Esophagus muscularis mucosa (tissue), 4 donors: ENCODE results near the gene MPIG6B. TPM values are rescaled to one million over a fixed set of nuclear protein-coding genes. Genes with fewer than 3 reads are reported as not detected.

Experiments
- DNase-seq: peaks from one replicate; pipeline ENCODE4 v3.0.0-alpha.2; 2017; ENCODE audit errors: extremely low spot score
- H3K27ac ChIP-seq, 4 donors: fragments of 200-600 bp; sonication (generic); replicated peaks in 1 of 4; 1 replicate in 3 of 4; 2 replicates in 1 of 4; pipeline ENCODE4 v1.5.1; 2016 to 2019; ENCODE audit warnings: mild to moderate bottlenecking in 1 of 4
- H3K27me3 ChIP-seq, 4 donors: fragments of 200-600 bp; sonication (generic); one replicate each; pipeline versions ENCODE4 v1.5.1 to v1.6.0; 2016 to 2019
- H3K36me3 ChIP-seq, 4 donors: fragments of 200-600 bp; sonication (generic); one replicate each; pipeline ENCODE4 v1.5.1; 2016 to 2019
- H3K4me1 ChIP-seq, 4 donors: fragments of 200-600 bp; sonication (generic); one replicate each; pipeline ENCODE4 v1.5.1; 2016 to 2019
- H3K4me3 ChIP-seq, 4 donors: fragments of 200-600 bp; sonication (generic); 1 replicate in 2 of 4; 2 replicates in 2 of 4; pipeline ENCODE4 v1.5.1; 2016 to 2019; ENCODE audit warnings: mild to moderate bottlenecking in 4 of 4, moderate library complexity in 1 of 4
- H3K9me3 ChIP-seq, 4 donors: fragments of 200-600 bp; sonication (generic); 1 replicate in 3 of 4; 2 replicates in 1 of 4; pipeline ENCODE4 v1.5.1; 2016 to 2019
- EP300 ChIP-seq: sonication (generic); formaldehyde crosslinking; IDR thresholded peaks from one replicate; pipeline ENCODE4 v1.6.1; 2017; ENCODE audit warnings: antibody characterized with exemption
- POLR2A ChIP-seq: fragments of 450-650 bp; IDR thresholded peaks from one replicate; pipeline ENCODE4 v1.6.1; 2017; ENCODE audit warnings: antibody characterized with exemption, moderate library complexity, mild to moderate bottlenecking, low read depth
- POLR2AphosphoS5 ChIP-seq, 2 donors: sonication (generic); formaldehyde crosslinking; IDR thresholded peaks; one replicate each; pipeline ENCODE4 v1.6.1; 2017; ENCODE audit warnings: antibody characterized with exemption in 2 of 2
- WGBS: methylation state at CpG from one replicate; pipeline ENCODE4 v1.1.5; 2018; 5-methylcytosine and 5-hydroxymethylcytosine counted together
- intact Hi-C: fragments of 100-400 bp; cut with DNase I; formaldehyde crosslinking; loops from one replicate; pipeline ENCODE4 v1.15.1; 2023
- total RNA-seq, 4 donors: library from RNA; depleted of rRNA; stranded (reverse); fragments of >200 nt; gene quantifications; one replicate each; pipeline versions ENCODE4 v1.1.0 to v1.2.1, GENCODE V29; 2016
- TF ChIP-seq, protein P1 (sequence below), 3 experiments: fragments of 200-600 bp in 2 of 3; fragments of 450-650 bp in 1 of 3; sonication (generic) in 2 of 3; IDR thresholded peaks; one replicate each; pipeline ENCODE4 v1.5.1; 2017 to 2019; ENCODE audit warnings: antibody characterized with exemption in 3 of 3, mild to moderate bottlenecking in 2 of 3, moderate library complexity in 1 of 3

MPIG6B gene
- total RNA-seq, 4 donors from 2014 or later, result not detected

DNA sequence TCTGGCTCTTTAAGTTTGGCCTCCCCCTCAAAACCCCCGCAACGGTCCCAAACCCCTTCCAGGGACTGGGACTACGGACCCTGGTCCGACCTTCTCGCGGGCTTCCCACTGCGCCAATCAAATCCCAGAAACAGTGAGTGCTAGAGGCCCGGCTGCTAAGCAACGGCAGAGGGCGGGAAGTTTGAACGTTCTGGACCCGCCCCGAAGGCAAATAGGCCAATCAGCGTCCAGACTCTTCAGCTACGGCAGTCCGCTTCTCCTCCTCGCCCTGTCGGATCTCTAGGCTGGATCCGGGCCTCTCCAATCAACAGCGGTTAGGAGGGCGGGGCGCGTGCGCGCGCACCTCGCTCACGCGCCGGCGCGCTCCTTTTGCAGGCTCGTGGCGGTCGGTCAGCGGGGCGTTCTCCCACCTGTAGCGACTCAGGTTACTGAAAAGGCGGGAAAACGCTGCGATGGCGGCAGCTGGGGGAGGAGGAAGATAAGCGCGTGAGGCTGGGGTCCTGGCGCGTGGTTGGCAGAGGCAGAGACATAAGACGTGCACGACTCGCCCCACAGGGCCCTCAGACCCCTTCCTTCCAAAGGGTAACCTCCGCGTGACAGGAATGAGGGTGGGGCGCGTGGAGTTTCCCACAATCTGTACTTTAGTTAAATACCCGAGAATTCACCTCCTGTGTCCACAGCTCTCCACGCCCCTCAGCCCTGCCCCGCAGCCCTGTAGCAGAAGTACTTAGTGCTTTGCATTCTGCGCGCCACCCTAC lies 16.6 kb downstream of the MPIG6B start, which contains the start of gene MSH5:
Gene MSH5, plus strand, starts transcription at position 367 of the 758 bp plus-strand sequence. CDS start 462 bp downstream, outside the sequence.
- DNase-seq, result peak; percentile 100
- Histone ChIP-seq H3K4me1 (peaks cover 29 to 47% (median 43%) of the 10 kb centered on the region in 4 donors), H3K36me3 (peaks cover 0 to 8% (median 0%) of the 10 kb centered on the region in 4 donors), H3K27me3 (no peaks in the 10 kb centered on the region), H3K4me3 (peak within 1 kb of the TSS; percentile 69 to 78 (median 73)), H3K27ac (peak within 1 kb of the TSS; percentile 48 to 90 (median 78)), H3K9me3 (no peaks in the 10 kb centered on the region)
- 2% methylated on average over 13 of the region's 58 CpGs for WGBS
- intact Hi-C loops, result loop anchor here (5.0 kb wide), 1 partner anchor 57 kb away; the partner anchor contains the start of gene VARS1
- no peak for TF ChIP-seq POLR2A
- TF ChIP-seq, protein P1, sequence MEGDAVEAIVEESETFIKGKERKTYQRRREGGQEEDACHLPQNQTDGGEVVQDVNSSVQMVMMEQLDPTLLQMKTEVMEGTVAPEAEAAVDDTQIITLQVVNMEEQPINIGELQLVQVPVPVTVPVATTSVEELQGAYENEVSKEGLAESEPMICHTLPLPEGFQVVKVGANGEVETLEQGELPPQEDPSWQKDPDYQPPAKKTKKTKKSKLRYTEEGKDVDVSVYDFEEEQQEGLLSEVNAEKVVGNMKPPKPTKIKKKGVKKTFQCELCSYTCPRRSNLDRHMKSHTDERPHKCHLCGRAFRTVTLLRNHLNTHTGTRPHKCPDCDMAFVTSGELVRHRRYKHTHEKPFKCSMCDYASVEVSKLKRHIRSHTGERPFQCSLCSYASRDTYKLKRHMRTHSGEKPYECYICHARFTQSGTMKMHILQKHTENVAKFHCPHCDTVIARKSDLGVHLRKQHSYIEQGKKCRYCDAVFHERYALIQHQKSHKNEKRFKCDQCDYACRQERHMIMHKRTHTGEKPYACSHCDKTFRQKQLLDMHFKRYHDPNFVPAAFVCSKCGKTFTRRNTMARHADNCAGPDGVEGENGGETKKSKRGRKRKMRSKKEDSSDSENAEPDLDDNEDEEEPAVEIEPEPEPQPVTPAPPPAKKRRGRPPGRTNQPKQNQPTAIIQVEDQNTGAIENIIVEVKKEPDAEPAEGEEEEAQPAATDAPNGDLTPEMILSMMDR (IDR thresholded peaks at IDR 0.05), result peak in 1 of 3 experiments; percentile 12
- peak; percentile 84 to 88 for TF ChIP-seq POLR2AphosphoS5 (IDR thresholded peaks at IDR 0.05)

DNA sequence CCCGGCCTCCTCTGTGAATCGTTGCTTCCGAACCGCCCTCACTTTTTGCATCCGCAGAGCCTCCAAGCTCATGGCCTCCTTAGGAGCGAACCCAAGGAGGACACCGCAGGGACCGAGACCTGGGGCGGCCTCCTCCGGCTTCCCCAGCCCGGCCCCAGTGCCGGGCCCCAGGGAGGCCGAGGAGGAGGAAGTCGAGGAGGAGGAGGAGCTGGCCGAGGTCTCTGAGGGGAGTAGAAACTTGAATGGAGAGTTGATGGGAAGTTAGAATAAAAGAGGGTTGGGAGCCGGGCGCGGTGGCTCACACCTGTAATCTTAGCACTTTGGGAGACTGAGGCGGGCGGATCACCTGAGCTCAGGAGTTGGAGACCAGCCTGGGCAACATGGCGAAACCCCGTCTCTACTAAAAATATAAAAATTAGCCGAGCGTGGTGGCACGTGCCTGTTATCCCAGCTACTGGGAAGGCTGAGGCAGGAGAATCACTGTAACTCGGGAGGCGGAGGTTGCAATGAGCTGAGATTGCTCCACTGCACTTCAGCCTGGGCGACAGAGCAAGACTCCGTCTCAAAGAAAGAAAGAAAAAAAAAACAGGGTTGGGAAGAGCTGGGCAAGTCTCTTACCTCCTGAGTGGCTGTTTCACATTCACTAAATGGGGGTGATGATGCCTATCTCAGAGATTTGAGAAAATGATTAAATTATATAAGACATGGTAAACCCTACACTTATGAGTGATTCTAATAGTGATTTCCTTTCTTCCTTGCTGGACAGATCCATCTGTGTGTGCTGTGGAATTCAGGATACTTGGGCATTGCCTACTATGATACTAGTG lies 17.4 kb downstream of the MPIG6B start:
- peak overlapping the region; percentile 48 to 73 (median 68) for H3K27ac ChIP-seq
- H3K4me1 ChIP-seq, result peaks cover 29 to 41% (median 38%) of the 10 kb centered on the region in 4 donors
- H3K27me3 ChIP-seq, result no peaks in the 10 kb centered on the region
- peaks cover 0 to 8% (median 0%) of the 10 kb centered on the region in 4 donors for H3K36me3 ChIP-seq
- no peak for TF ChIP-seq POLR2A
- no peak for TF ChIP-seq EP300
- intact Hi-C loops, result no loop called here
- peak overlapping the region; percentile 69 to 78 (median 73) for H3K4me3 ChIP-seq
- no peaks in the 10 kb centered on the region for H3K9me3 ChIP-seq
- WGBS, result 22% methylated on average over 29 of the region's 29 CpGs
- DNase-seq, result no peak

DNA sequence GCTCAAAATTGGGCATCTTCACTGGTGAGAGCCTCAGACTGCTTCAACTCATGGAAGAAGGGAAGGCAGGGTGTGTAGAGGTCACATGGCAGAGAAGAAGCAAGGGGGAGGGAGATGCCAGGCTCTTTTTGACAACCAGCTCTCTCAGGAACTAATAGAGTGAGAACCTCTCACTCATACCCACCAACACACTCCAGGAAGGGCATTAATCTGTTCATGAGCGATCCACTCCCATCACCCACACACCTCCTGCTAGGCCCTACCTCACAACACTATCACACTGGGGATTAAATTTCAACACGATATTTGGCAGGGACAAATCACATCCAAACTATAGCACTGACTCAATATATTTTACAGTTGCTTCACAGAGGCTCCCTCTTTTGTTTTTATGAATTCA lies 18.6 kb downstream of the MPIG6B start:
- Histone ChIP-seq H3K27ac (no peak overlapping the region), H3K9me3 (no peaks in the 10 kb centered on the region), H3K27me3 (no peaks in the 10 kb centered on the region), H3K4me3 (no peak overlapping the region), H3K36me3 (peaks cover 0 to 8% (median 0%) of the 10 kb centered on the region in 4 donors), H3K4me1 (peaks cover 25 to 41% (median 37%) of the 10 kb centered on the region in 4 donors)
- DNase-seq, result no peak
- TF ChIP-seq EP300 (no peak), POLR2AphosphoS5 (IDR thresholded peaks at IDR 0.05) (no peak), POLR2A (no peak)
- TF ChIP-seq, protein P1 (IDR thresholded peaks at IDR 0.05), result no peak
- WGBS, result 90% methylated on average over 2 of the region's 2 CpGs
- intact Hi-C loops, result no loop called here

DNA sequence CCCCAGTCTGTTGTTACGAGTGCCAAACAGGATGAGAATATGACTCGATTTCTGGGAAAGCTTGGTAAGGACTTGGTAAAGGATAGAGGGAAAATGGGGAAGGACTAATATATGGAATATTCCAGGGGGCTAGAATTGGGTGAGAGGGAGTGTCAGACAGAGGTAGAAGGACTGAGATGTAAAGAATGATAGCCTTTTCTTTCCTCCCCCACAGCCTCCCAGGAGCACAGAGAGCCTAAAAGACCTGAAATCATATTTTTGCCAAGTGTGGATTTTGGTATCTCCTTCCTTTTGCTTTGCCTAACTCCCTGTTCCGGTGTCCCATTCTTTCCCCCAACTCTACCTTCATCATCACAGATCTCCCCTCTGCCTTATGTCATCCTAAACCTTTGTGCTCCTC lies 19.7 kb downstream of the MPIG6B start:
- no peak for DNase-seq
- H3K36me3 ChIP-seq, result peaks cover 0 to 8% (median 0%) of the 10 kb centered on the region in 4 donors
- H3K27ac ChIP-seq, result no peak overlapping the region
- 84% methylated on average over 3 of the region's 3 CpGs for WGBS
- no peaks in the 10 kb centered on the region for H3K9me3 ChIP-seq
- no peak overlapping the region for H3K4me3 ChIP-seq
- intact Hi-C loops, result no loop called here
- TF ChIP-seq, protein P1 (IDR thresholded peaks at IDR 0.05), result no peak
- TF ChIP-seq EP300 (no peak), POLR2A (no peak)
- H3K4me1 ChIP-seq, result peaks cover 16 to 41% (median 34%) of the 10 kb centered on the region in 4 donors
- no peaks in the 10 kb centered on the region for H3K27me3 ChIP-seq

DNA sequence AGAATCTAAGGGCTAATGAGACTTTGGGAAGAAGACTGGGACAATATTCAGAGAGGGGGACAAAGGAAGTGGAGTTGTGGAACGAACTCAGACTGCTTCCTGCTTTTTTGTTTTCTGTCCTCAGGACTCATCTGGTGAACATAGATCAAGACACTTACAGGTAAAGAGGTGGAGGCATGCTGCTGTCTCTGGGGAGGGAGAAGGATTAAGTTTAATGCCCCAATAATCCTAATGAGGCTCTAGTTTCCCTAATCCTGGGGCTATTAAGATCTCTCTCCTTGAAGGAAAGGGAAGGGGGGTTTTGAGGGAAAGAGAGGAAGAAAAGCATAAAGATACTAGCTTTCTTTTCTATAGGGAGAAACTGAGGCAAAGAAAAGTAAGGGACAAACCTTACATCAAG lies 21.2 kb downstream of the MPIG6B start:
- intact Hi-C loops, result no loop called here
- Histone ChIP-seq H3K36me3 (peaks cover 0 to 8% (median 0%) of the 10 kb centered on the region in 4 donors), H3K4me3 (no peak overlapping the region), H3K27ac (no peak overlapping the region), H3K4me1 (peaks cover 9 to 30% (median 21%) of the 10 kb centered on the region in 4 donors), H3K9me3 (no peaks in the 10 kb centered on the region), H3K27me3 (no peaks in the 10 kb centered on the region)
- WGBS, result 53% methylated on average over 1 of the region's 1 CpG
- no peak for DNase-seq
- TF ChIP-seq EP300 (no peak), POLR2AphosphoS5 (IDR thresholded peaks at IDR 0.05) (no peak)
- TF ChIP-seq, protein P1 (IDR thresholded peaks at IDR 0.05), result no peak
